HG03432 (cell line): ENCODE results near the gene ABHD4.
"Not testable (repeated sequence)": the region's sequence is repeated elsewhere in the genome, so short reads cannot be mapped to it uniquely, and the experiment has no call there.

Experiments used
- ATAC-seq: cut with Tn5 transposase; IDR thresholded peaks from one replicate; pipeline ENCODE4 v1.9.1; 2021; ENCODE audit warnings: mild to moderate bottlenecking, moderate library complexity; ENCODE audit not compliant: unreplicated experiment

The ABHD4 gene, protein sequence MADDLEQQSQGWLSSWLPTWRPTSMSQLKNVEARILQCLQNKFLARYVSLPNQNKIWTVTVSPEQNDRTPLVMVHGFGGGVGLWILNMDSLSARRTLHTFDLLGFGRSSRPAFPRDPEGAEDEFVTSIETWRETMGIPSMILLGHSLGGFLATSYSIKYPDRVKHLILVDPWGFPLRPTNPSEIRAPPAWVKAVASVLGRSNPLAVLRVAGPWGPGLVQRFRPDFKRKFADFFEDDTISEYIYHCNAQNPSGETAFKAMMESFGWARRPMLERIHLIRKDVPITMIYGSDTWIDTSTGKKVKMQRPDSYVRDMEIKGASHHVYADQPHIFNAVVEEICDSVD

DNA sequence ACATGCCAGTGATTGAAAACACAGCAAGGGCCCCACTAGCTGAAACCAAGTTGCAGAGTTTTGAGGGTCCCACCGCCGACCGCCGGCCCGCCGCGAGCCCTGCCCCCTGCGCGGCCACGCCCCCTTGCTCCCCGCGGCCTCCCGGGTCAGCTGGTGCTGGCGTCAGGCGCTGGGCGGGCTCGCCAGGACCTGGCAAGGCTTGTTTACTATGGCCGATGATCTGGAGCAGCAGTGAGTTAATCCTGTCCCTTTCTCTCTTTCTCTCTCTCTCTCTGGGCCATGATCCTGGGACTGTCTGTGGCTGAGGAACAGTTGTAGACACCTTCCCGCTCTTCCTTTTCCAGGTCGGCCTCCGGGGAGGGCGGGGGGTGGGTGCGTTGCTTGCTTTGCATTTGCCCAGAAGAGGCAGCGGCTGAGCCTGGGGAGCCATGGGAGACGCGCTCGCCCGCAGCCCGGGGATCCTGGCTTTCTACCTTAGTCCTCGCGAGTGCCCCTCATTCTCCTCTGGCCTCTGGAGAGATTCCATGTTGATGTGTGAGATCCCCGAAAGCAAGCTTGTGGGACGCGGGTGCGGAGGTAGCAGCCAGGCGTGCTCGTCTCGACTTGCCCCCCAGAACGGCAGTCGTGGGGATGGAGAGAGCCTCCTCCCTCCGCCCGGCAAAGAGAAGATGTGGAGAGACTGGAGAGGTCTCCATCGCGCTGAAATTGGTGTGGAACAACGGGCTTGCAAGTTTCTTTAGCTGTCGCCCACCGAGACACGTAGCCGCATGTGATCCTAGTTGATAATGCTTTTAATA is at the start of gene ABHD4:
Gene ABHD4, plus strand, starts transcription at position 202 of the 797 bp plus-strand sequence. Its CDS starts 7 bp downstream, at position 209.
- ATAC-seq = peak; percentile 88

DNA sequence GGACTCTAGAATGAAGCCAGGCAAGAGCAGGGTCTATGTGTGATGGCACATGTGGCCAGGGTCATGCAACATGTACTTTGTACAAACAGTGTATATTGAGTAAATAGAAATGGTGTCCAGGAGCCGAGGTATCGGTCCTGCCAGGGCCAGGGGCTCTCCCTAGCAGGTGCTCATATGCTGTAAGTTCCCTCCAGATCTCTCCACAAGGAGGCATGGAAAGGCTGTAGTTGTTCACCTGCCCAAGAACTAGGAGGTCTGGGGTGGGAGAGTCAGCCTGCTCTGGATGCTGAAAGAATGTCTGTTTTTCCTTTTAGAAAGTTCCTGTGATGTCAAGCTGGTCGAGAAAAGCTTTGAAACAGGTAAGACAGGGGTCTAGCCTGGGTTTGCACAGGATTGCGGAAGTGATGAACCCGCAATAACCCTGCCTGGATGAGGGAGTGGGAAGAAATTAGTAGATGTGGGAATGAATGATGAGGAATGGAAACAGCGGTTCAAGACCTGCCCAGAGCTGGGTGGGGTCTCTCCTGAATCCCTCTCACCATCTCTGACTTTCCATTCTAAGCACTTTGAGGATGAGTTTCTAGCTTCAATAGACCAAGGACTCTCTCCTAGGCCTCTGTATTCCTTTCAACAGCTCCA is 48.7 kb upstream of the ABHD4 start:
- no peak for ATAC-seq

DNA sequence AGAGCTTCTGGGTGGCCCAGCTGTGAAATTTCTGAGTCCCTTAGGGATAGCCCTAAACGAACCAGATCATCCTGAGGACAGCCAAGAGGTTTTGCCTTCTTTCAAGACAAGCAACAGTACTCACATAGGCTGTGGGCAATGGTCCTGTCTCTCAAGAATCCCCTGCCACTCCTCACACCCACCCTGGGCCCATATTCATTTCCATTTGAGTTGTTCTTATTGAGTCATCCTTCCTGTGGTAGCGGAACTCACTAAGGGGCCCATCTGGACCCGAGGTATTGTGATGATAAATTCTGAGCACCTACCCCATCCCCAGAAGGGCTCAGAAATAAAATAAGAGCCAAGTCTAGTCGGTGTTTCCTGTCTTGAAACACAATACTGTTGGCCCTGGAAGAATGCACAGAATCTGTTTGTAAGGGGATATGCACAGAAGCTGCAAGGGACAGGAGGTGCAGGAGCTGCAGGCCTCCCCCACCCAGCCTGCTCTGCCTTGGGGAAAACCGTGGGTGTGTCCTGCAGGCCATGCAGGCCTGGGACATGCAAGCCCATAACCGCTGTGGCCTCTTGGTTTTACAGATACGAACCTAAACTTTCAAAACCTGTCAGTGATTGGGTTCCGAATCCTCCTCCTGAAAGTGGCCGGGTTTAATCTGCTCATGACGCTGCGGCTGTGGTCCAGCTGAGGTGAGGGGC is 48.0 kb upstream of the ABHD4 start:
- ATAC-seq = peak; percentile 75

DNA sequence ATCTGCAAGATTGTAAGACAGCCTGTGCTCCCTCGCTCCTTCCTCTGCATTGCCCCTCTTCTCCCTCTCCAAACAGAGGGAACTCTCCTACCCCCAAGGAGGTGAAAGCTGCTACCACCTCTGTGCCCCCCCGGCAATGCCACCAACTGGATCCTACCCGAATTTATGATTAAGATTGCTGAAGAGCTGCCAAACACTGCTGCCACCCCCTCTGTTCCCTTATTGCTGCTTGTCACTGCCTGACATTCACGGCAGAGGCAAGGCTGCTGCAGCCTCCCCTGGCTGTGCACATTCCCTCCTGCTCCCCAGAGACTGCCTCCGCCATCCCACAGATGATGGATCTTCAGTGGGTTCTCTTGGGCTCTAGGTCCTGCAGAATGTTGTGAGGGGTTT is 46.5 kb upstream of the ABHD4 start:
- no peak for ATAC-seq

DNA sequence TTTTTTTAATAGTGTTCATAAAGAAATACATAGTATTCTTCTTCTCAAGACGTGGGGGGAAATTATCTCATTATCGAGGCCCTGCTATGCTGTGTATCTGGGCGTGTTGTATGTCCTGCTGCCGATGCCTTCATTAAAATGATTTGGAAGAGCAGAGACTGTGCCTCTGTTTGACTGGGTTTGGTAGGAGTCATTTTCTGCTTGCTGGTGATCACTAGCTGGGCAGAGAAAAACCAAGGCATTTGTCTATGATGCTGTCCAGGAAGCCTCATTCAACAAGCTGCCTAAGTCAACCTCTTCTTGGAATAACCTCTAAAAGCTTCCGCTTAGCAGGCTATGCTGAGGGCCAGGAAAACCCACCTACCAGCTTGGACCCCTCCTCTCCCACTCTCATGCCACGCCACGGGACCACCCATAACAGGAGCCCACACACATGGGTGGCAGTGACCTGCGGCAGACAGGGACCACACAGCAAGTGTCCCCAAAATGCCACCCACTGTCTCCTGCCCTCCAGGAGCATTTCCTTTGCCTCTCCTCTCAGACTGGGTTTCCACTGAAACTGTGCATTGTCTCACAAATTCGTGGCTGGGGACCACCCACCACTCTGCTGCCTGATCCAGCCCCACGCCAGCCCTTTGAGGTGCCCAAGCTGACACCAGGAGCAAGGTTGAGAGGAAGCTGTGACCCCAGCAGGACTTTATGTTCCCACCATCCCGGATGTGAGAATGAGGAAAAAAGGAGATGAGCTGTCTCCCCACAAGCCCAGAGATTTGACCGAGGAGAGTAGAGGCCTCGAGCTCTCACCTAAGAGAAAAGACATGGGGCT is 45.9 kb upstream of the ABHD4 start:
- ATAC-seq = no peak

DNA sequence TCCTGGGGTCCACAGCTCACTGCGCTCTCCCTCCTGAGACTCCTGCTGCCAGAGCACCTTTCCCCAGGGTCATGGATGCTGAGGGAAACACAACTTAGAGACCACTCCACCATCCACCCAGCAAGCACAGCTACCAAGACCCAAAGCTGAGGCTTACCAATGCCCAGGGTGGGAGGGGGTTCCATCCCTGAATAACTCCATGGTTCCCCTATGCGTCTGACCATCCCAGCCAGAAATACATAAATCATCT is 45.3 kb upstream of the ABHD4 start:
- ATAC-seq = no peak

DNA sequence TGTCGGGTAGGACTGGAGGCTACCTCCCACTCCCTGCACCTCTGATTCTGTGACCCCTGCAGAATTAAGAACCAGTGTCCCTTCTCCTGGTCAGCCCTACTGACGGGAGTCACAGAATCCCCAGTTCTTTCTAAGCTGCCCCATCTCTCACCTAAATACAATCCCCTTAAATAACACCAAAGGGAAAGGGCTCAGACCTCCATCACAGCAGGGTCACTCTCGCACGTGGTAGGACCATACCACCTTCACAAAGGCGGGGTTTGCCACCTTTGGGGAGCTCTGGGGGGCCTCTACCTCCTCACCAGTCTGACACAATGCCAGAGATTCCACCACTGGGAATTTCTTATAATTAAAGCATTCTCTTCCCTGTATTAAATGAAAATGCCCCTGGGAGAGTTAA is 44.7 kb upstream of the ABHD4 start:
- ATAC-seq = no peak

DNA sequence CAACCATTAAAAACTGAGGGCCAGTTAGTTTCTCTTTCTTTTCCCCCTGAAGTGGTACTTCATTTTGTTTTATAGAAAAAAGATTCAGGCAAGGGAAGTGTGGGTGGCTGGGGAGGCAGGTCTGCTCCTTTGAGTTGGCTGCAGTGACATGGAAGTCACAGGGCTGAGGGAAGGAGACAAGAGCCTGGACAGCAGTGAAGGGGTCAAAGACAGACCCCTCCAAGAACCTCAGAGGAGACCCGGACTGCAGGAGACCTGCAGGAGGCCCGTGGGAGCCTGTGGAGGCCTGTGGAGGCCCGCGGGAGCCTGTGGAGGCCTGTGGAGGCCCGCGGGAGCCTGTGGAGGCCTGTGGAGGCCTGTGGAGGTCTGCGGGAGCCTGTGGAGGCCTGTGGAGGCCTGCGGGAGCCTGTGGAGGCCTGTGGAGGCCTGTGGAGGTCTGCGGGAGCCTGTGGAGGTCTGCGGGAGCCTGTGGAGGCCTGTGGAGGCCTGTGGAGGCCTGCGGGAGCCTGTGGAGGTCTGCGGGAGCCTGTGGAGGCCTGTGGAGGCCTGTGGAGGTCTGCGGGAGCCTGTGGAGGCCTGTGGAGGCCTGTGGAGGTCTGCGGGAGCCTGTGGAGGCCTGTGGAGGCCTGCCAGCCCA is 44.1 kb upstream of the ABHD4 start:
- not testable (repeated sequence) for ATAC-seq

DNA sequence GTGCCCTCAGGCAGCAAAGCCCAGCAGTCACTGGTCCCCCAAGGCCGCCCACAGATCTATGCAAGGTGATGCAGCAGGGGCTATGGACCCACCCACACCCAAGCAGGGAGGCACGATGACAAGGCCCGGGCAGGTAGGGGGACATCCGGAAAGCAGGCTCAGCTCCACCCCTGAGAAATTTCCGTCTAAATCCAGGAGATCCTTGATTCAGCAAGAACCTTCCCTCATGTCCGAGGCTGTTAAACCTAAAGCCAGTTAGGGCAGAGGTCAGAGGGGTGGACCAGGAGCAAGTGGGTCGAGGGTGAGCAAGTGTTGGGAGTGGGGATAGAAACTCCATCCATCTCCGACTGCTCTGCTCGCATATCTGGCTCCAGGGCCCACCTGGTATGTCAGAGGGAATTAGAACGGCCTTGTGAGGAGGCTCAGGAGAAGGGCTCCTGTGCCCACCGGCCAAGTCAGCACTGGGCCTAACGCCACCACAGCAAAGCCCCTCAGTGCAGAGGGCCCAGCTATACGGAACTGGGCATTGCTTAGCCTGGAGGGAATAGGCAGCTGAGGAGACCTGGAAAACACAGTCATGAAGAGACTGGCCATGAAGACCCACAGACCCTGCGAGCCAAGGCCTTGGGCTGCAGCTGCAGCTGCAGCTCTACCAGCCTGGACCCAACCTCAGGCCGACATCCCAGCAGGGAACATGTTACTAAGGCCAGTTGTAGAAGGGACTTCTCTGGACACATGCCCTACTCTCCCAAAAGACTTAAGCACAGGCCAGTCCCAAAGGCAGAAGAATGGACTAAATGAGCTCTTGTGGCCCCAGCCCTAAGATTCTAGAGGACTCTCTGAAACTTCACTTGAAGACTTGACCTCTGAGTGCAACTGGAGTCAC is 43.4 kb upstream of the ABHD4 start:
- ATAC-seq = no peak

DNA sequence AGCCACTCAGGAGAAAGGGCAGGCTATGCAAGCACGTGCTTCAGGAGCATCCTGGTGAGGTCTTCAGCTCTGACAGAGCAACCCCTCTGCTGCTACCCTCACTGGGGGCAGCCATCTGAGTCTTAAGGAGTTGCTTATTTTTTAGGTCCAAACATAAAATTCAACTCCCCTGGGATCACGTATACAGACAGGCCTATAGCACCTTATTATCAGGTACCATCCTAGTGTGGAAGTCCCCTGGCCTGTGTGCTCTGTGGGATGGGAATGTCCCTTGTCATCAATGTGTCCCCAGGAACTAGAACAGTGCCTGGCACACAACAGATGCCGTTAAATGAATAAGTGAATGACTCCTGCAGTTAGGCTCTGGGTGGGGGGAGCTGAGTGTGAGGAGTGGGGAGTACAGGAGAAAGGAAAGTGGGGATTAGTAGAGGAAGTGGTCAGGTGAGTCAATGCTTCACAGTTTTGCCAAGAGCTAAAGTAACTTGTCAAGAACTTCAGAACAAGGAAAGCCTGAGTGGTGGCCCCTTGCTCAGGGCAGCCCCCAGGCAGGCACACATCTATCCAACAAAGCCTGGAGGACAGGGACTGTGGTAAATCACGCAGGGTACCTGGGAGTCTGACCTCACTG is 42.6 kb upstream of the ABHD4 start:
- ATAC-seq = peak; percentile 6

DNA sequence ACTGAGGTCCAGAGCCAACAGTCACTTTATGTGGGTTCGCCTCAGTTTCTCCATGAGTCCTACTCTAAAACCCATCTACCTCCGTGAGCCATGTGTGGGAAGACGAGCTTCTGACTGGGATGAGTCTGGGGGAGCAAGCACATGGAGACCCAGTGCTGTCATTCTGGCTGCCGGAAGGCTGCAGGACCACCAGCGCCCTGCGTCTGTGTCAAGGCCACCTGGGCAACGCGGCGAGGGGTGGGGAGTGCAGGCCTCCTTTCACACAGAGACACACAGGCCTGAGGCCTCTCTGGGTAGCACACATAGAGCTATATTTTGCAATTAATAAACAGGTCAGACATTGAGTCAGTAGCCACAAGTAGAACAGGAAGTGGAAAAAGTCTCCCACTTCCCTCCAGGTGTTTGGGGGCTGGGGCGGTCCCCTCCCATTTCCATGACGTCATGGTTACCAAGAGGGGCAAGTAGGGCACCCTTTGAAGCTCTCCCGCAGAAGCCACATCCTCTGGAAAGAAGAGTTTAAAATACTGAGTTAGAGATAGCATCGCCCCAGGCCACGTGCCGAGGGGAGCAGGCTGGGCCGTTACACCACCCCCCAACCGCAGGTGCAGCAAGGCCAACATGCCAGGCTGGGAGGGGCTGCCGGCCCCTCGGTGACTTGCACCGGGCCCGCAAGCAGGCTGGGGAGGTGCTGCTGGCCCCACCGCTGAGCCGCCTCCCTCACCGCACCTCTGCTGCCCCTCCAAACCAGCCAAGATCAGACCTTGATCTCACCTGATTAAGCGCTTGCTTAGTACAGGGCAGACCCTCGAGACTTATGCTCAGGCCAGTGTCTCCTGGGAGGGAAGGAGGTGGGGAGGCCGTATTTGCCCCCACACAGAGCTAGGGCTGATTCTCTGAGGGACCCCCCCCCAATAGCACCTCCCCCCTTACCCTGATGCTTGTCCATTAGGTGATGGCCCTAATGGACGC is 41.8 kb upstream of the ABHD4 start:
- ATAC-seq = peak; percentile 76

DNA sequence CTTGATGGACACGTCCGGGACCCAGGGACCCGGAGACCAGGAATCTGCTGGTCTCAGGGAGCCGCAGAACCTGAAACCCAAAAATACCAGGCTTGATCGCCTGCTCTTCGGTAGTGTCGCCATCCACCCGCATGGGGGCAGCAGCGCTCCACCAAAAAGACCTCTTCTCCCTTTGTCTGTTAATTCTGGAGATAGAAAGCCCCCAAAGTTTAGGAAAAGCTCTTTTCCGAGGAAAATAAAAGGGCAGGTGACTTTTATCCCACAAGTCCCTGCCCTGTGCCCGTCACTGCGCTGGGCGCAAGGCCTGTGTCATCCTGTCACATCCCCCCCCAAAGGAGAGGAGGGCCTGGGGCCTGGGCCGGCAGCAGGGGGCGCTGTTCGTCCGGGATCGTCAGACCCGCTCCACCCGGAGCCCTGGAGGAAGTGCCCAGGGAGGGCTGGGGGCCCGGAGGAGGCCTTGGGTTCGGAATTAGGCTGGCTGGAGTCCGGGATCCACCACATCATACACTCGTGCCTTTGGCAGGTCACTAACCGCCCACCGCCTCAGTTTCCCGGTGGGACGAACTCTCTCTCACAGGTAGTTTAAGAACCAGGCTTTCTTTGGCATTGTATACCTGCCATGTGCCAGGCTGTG is 41.0 kb upstream of the ABHD4 start:
- ATAC-seq = peak; percentile 33

DNA sequence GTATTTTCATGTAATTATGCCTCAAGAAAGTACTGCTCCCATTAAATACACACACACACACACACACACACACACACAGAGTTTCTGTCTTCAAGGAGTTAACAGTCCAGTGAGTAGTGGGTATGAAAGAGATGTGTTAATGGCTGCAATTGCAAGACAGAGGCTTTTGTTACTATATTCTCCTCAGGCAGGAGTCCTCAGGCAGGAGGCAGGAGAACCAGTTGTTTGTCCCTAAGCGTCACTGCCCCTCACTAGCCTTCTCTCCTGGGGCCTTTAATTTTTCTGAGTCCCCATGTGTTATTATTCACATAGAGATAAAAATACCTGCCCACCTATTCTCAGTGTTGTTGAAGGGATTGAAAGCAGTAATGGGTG is 40.3 kb upstream of the ABHD4 start:
- ATAC-seq = no peak

DNA sequence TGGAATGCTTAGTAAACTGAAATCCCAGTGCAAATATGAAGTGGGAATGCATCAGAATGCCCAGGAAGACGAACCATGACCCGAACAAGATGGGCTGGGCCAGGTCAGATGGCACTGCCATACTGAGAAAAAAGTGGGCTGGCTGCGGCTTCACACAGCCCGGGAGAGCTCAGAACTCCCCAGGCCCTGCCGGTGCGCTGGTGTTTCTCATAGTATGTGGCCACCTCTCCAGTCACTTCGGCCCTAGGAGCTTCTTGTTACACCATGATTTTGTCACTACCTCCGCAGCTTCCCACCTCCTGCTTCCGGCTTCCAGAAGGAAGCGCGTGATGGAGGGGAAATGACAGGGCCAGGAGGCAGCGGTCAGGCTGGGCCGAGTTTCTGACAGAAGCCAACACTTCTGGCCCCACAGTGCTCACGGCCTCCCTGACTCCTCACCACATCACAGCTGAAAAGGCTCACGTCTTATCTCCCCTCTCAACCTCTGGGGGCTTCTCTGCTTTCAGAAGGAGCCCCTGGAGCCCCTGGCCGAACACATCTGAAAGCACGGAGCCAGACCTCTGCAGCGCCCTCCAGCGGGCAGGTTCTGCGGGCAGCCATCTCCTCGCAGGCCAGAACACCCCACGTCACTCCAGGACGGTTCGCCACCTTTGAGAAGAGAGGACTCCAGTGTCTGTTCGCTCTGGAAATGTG is 39.7 kb upstream of the ABHD4 start:
- no peak for ATAC-seq

DNA sequence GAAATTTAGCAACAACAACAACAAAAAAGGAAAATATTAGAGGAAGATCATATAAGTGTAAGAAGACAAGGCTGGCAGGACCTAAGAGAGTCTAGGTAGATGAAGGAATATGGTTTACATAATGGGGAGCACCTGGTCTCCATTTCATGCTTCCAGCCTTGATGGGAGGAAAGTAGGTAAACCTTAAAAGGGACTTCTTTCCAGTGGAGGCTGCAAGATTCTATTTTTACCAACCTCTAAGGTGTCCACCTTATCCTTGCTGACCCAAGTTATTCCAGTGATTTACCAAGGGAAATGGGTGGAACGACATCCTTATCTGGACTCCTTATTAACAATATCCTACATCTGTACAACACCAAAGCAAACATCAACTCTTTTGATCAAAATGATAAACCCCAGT is 39.1 kb upstream of the ABHD4 start:
- ATAC-seq = no peak

DNA sequence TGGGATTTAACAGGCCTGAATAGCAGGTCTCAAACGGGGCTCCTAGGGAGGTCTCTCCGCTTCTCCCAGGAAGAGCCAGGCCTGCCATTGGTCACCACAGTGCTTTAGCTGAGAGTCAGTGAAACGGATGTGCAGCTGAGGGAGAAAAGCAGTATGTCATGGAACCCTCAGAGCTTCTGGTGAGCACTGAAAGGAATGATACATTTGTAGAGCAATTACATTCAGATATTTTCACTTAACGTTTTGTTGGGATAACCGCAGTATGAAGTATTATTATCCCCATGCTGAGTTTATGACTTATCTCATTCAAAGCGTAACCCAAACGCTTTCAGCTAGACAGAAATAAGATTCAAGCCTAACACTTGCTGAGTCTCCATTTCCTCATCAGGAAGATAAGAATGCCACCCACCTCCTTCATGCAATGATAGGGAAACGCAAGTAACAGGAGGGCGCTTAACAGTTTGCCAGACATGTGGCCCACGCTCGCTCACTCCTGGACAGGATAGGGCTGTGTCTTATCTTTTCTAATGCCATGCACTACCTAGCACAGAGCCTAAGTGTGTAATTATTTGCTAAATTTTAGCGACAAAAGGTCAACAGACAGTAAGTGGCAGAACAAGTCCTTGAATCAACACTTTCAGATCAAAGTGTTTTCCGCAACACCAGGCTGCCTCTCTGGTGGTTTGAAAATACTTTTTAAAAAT is 37.3 kb upstream of the ABHD4 start:
- no peak for ATAC-seq
